ENCODE measurements around the gene NR1H3. TPM values are rescaled to one million over a fixed set of nuclear protein-coding genes. Genes with fewer than 3 reads are reported as not detected.

Gene NR1H3
- total RNA-seq, 1 donor from 2014 or later = 49.2 TPM

DNA sequence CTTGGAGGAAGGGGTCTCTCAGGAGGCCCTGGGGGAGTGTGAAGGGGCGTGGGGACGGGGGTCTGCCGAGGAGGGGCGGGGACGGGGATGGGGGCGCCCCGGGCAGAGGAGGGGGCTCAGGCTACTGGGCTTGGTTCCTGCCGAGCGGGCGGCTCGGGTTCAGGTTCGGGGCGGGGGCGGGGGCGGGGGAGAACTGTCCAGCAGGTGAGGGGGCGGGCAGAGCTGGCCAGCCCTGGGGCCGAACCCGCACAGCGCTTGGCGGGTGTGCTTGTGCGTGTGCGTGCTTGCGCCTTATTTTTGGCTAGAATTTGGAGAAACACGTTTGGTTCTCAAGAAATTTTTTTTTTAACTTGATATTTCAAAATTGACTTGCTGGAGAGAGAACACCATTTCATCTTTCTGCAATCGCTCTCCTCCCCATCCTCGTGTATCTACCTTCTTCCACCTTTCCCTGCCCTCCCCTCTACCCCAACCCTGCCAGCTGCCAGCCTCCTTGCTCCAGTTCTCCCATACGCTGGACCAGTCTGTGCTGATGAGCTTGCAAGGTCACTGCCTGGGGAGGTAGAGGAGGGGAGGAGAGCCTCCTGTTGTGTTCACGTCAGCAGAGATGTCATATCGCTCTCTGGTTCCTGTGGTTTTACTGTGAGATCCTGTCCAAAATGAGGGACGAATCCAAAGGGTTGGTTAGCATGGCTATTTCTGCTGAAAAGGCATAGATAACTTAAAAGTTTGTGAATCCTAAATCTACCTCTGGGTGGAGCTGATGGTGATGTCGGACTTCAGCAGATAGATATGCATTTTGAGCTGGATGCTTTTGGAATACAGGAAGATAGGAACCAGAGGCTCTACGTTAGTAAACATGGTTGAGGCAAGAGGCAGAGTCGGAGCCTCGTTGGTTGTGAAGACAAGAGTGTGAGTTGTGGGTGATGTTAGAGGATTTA is 12.8 kb downstream of the NR1H3 start:
- Histone ChIP-seq H3K27ac (peak overlapping the region; percentile 95), H3K4me3 (peak overlapping the region; percentile 81), H3K9me3 (no peaks in the 10 kb centered on the region), H3K27me3 (ENCODE audit: low read depth) (no peaks in the 10 kb centered on the region), H3K4me1 (peaks cover 44% of the 10 kb centered on the region), H3K36me3 (peaks cover 19% of the 10 kb centered on the region)
- TF ChIP-seq, protein P1, sequence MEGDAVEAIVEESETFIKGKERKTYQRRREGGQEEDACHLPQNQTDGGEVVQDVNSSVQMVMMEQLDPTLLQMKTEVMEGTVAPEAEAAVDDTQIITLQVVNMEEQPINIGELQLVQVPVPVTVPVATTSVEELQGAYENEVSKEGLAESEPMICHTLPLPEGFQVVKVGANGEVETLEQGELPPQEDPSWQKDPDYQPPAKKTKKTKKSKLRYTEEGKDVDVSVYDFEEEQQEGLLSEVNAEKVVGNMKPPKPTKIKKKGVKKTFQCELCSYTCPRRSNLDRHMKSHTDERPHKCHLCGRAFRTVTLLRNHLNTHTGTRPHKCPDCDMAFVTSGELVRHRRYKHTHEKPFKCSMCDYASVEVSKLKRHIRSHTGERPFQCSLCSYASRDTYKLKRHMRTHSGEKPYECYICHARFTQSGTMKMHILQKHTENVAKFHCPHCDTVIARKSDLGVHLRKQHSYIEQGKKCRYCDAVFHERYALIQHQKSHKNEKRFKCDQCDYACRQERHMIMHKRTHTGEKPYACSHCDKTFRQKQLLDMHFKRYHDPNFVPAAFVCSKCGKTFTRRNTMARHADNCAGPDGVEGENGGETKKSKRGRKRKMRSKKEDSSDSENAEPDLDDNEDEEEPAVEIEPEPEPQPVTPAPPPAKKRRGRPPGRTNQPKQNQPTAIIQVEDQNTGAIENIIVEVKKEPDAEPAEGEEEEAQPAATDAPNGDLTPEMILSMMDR (IDR thresholded peaks at IDR 0.05) = no peak
- intact Hi-C loops (cut with DNase I) = no loop called here
- ATAC-seq (peak in 1 of 2 donors; percentile 15), DNase-seq (peak; percentile 39)

DNA sequence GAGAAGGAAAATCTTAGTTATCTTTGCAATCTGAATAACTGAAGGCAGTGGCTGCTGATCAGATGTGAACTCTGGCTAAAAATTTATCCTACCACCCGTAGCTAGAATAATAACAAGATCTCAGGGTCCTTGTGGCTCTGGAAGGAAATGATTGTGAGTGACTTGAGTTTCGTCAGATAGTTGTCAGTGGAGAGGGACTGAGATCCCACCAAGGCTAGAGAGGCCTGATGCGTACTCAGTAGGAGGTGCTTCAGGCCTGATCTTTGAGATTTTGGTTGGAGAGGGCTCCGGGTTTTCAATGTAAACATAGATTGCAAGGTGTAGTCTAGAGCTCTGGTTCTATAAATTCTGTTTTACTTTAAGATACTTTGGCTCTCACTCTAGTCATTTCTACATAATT is 13.5 kb downstream of the NR1H3 start:
- ATAC-seq (no peak), DNase-seq (no peak)
- no peaks in the 10 kb centered on the region for H3K9me3 ChIP-seq
- peak overlapping the region; percentile 7 for H3K27ac ChIP-seq
- intact Hi-C loops (cut with DNase I) = no loop called here
- no peaks in the 10 kb centered on the region for H3K27me3 ChIP-seq (ENCODE audit: low read depth)
- peaks cover 25% of the 10 kb centered on the region for H3K36me3 ChIP-seq
- TF ChIP-seq, protein P1 (IDR thresholded peaks at IDR 0.05) = no peak
- H3K4me1 ChIP-seq = peaks cover 44% of the 10 kb centered on the region
- H3K4me3 ChIP-seq = peak overlapping the region; percentile 81

DNA sequence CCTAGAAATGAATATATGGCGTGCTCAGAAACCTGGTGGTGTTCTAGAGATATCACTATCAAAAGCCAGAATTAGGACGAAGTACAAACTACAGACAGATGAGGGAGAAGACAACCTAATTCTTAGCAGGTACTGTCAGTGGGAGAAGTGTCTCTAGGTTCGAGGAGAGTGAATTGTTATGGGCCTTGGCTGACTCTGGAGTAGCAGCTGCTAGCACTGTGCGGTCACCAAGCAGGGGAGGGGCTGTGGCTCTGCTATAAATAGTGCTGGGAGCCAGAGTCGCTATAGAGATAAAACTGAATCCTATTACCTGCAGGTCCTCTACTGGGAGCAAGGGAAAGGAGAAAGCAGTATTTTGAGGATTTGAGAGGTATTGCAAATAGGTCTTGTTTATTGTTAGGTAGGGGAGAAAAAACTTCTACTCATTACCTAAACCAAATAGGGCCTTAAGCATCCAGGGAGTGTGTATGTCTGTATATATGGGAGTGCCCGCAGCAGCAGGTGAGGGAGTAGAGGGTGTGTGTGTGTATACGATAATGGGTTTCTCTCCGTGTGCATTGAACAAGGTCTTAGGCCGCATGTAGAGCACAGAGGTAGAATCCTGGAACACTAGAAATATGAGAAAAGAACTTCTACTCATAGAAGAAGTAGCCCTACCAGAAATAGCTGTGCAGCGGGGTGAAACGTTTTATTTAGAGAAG is 14.3 kb downstream of the NR1H3 start:
- Histone ChIP-seq H3K36me3 (peaks cover 30% of the 10 kb centered on the region), H3K4me3 (no peak overlapping the region), H3K27ac (no peak overlapping the region), H3K4me1 (peaks cover 44% of the 10 kb centered on the region), H3K9me3 (no peaks in the 10 kb centered on the region), H3K27me3 (ENCODE audit: low read depth) (no peaks in the 10 kb centered on the region)
- intact Hi-C loops (cut with DNase I) = no loop called here
- DNase-seq = no peak
- no peak for ATAC-seq
- TF ChIP-seq, protein P1 (IDR thresholded peaks at IDR 0.05) = no peak

DNA sequence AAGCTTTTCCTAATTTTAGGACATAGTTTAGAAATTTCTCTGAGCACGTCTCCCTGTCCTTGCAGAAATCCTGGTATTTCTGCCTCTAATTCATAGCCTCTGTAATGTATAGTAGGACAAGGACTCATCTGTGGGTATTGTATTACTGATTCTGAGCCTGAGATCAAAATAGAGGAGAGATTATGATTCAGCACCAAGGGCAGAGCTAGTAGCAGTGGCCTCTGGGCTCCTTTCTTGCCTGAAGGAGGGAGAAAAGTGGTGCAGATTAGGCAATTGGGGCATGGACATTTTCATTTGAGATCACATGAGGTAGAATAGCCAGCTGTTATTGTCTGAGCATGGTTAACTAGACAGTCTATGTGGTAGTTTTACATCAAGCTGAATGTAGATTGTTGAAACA is 14.9 kb downstream of the NR1H3 start:
- no peaks in the 10 kb centered on the region for H3K27me3 ChIP-seq (ENCODE audit: low read depth)
- intact Hi-C loops (cut with DNase I) = no loop called here
- DNase-seq (no peak), ATAC-seq (no peak)
- H3K9me3 ChIP-seq = no peaks in the 10 kb centered on the region
- H3K36me3 ChIP-seq = peaks cover 36% of the 10 kb centered on the region
- H3K4me1 ChIP-seq = peaks cover 40% of the 10 kb centered on the region
- H3K27ac ChIP-seq = no peak overlapping the region
- TF ChIP-seq, protein P1 (IDR thresholded peaks at IDR 0.05) = no peak
- H3K4me3 ChIP-seq = no peak overlapping the region

DNA sequence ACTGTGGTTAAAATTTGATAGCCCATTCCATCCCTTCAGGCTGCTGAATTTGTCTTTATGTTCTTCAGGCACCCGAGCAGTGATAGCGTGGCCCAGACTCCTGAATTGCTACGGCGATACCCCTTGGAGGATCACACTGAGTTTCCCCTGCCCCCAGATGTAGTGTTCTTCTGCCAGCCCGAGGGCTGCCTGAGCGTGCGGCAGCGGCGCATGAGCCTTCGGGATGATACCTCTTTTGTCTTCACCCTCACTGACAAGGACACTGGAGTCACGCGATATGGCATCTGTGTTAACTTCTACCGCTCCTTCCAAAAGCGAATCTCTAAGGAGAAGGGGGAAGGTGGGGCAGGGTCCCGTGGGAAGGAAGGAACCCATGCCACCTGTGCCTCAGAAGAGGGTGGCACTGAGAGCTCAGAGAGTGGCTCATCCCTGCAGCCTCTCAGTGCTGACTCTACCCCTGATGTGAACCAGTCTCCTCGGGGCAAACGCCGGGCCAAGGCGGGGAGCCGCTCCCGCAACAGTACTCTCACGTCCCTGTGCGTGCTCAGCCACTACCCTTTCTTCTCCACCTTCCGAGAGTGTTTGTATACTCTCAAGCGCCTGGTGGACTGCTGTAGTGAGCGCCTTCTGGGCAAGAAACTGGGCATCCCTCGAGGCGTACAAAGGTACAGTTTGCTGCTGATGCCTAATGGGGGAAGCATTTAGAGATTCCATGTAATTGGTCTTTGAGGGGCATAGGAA is 16.9 kb downstream of the NR1H3 start:
- peaks cover 56% of the 10 kb centered on the region for H3K36me3 ChIP-seq
- DNase-seq (no peak), ATAC-seq (no peak)
- no peak overlapping the region for H3K27ac ChIP-seq
- H3K4me1 ChIP-seq = peaks cover 25% of the 10 kb centered on the region
- TF ChIP-seq, protein P1 (IDR thresholded peaks at IDR 0.05) = no peak
- intact Hi-C loops (cut with DNase I) = no loop called here
- H3K27me3 ChIP-seq (ENCODE audit: low read depth) = no peaks in the 10 kb centered on the region
- no peaks in the 10 kb centered on the region for H3K9me3 ChIP-seq
- no peak overlapping the region for H3K4me3 ChIP-seq

Measured in lower lobe of right lung (tissue), 2 donors.